ENCODE data around the gene OXSM.

GRCh38 chr3:25744470-25744869 lies 45.4 kb upstream of the OXSM start:
- TF ChIP-seq EZH2 (IDR thresholded peaks at IDR 0.05; ENCODE audit: borderline replicate concordance, low read depth, low read length, severe bottlenecking) (no peak), CTCF (IDR thresholded peaks at IDR 0.05; ENCODE audit: extremely low read depth in 1 of 2, insufficient read depth in 1 of 2, low read depth in 1 of 2, low read length in 2 of 2) (no peak)

Data from endothelial cell of umbilical vein (primary cell).